ENCODE data around the gene SSBP3.

GRCh38 chr1:54200519-54200997 lies 205.6 kb downstream of the SSBP3 start:
- TF ChIP-seq CTCF (IDR thresholded peaks at IDR 0.05) (no peak), POLR2A (IDR thresholded peaks at IDR 0.05) (no peak)
